ENCODE results near the gene DLGAP3.

DLGAP3 gene

DNA sequence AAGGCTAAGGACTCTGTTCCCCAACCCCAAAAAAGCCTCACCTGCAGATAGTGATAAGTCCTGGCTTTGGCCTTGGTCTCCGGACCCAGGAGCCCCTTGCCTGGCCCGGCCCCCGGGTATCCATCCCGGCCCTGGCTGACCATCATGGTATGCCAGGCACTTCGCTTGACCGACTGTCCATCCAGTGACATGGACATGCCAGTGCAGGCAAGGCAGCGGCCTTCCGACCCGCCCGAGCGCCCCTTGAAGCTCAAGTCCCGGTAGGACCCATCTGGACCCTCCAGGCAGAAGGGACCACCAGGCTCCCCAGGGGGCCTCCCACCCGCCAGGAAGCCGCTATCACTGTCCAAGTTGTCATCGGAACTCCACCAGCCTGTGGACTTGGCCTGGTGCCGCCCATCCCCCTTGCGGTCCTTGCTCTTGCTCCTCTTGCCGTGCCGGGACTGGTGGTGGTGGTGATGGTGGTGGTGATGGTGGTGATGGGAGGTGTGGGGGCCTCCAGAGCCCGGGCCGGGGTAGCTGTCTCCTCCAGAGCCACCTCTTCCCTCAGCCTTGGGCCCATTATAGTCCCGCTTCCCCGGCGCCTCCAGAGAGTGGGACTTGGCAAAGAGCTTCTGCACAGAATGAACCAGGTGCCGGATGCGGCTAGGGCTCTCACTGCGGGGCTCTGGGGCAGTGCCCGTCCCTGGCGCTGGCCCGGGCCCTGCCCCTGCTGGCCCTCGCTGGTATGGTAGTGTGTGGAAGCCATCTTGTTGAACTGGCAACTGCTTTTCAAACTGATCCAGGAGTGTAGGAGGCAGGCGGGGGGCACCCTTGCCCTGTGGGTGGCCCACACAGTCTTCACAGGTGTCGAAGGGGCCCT, 25.0 kb downstream of the DLGAP3 start:
- no peaks in the 10 kb centered on the region for H3K9me3 Mint-ChIP-seq
- TF ChIP-seq CTCF (IDR thresholded peaks at IDR 0.05; ENCODE audit: unreplicated experiment in 3 of 3), result no peak
- no peak overlapping the region for H3K27ac Mint-ChIP-seq
- H3K4me1 Mint-ChIP-seq, result no peaks in the 10 kb centered on the region
- no peak overlapping the region for H3K4me3 Mint-ChIP-seq
- H3K36me3 Mint-ChIP-seq (ENCODE audit: low read depth), result no peaks in the 10 kb centered on the region
- H3K27me3 Mint-ChIP-seq (ENCODE audit: low read depth), result peaks cover 30% of the 10 kb centered on the region

DNA sequence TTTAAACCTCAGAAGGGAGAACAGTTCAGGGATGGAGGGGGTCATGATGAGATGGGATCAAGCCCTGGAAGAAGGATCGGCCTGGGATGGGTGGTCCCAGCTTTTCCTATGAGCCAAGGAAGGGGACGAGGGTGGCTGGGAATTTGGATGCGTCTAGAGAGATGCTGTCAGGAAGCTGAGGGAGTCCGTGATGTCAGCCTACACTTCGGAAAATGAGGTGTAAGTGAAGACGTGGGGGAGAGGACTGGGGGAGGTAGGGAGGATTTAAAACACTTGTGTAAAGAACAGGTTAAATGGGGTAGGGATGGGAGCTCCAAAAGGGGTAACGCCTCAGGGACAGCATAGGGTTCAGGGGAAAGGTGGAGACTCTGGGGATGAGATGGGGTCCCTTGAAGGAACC, 27.5 kb downstream of the DLGAP3 start:
- H3K27me3 Mint-ChIP-seq (ENCODE audit: low read depth), result peaks cover 42% of the 10 kb centered on the region
- no peaks in the 10 kb centered on the region for H3K9me3 Mint-ChIP-seq

DNA sequence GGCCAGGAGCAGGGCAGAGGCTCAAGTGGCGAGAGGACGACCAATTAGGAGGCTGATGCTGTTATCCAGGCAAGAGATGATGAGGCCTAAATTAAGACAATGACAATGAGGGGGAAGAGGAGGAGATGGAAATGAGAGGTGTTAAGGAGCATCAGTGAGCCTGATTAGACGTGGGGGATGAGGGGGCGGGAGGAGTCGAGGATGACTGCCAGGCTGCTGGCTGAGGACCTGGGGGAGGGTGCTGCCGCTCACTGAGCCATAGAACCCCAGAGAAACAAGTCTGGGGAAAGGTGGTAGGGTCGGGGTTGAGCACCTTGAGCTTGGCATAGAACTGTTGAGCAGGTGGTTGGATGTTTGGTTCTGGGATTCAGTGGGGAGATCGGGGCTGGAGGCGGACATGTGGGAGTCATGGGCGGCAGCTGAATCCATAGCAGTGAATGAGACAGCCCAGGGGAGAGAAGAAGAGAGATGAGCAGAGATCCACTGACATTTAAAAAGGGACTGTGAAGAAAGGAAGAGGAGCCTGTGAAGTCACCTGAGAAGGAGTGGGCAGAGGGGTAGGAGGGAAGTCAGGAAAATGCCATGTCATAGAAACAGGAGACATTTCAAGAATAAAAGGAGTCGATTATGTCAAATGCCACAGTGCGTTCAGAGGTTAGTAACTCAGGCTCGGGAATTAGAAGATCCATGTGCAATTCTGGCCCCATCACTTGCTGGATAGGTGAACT, 28.5 kb downstream of the DLGAP3 start:
- H3K27me3 Mint-ChIP-seq (ENCODE audit: low read depth), result peaks cover 42% of the 10 kb centered on the region
- H3K27ac Mint-ChIP-seq, result no peak overlapping the region
- no peak overlapping the region for H3K4me3 Mint-ChIP-seq

More for the DNA sequence above, 27.5 kb downstream of the DLGAP3 start:
- H3K27ac Mint-ChIP-seq, result no peak overlapping the region
- H3K4me3 Mint-ChIP-seq, result no peak overlapping the region
- TF ChIP-seq CTCF (IDR thresholded peaks at IDR 0.05; ENCODE audit: unreplicated experiment in 3 of 3), result no peak
- peaks cover 4% of the 10 kb centered on the region for H3K4me1 Mint-ChIP-seq
- H3K36me3 Mint-ChIP-seq (ENCODE audit: low read depth), result no peaks in the 10 kb centered on the region

DNA sequence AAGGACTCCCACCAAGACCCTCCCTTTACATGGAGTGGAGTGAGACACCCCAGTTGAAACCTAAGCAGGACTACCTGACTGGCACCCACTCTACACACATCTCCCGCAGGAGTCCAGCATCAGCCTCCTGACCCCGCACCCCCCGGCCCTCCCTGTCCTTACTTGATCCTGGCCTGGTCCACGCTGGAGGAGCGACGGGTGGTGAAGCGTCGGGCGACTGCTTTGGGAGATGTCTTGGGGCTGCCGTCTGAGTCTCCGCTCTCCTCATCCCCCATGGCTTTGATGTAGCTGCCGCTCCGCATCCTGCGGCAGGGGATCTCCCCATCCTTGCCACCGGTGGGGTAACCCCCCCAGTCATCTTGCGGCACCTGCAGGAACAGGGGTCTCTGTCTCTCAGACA, 29.5 kb downstream of the DLGAP3 start:
- Mint-ChIP-seq H3K27ac (no peak overlapping the region), H3K36me3 (ENCODE audit: low read depth) (no peaks in the 10 kb centered on the region), H3K4me3 (no peak overlapping the region), H3K27me3 (ENCODE audit: low read depth) (peaks cover 42% of the 10 kb centered on the region), H3K4me1 (peaks cover 4% of the 10 kb centered on the region), H3K9me3 (no peaks in the 10 kb centered on the region)
- TF ChIP-seq CTCF (IDR thresholded peaks at IDR 0.05; ENCODE audit: unreplicated experiment in 3 of 3), result no peak

More for the DNA sequence above, 28.5 kb downstream of the DLGAP3 start:
- TF ChIP-seq CTCF (IDR thresholded peaks at IDR 0.05; ENCODE audit: unreplicated experiment in 3 of 3), result no peak
- Mint-ChIP-seq H3K36me3 (ENCODE audit: low read depth) (no peaks in the 10 kb centered on the region), H3K9me3 (no peaks in the 10 kb centered on the region), H3K4me1 (peaks cover 4% of the 10 kb centered on the region)

GRCh38 chr1:34899471-34899870, 30.0 kb downstream of the DLGAP3 start:
- TF ChIP-seq CTCF (IDR thresholded peaks at IDR 0.05; ENCODE audit: unreplicated experiment in 3 of 3), result no peak
- Mint-ChIP-seq H3K36me3 (ENCODE audit: low read depth) (no peaks in the 10 kb centered on the region), H3K9me3 (no peaks in the 10 kb centered on the region), H3K4me3 (no peak overlapping the region), H3K27me3 (ENCODE audit: low read depth) (peaks cover 42% of the 10 kb centered on the region), H3K27ac (no peak overlapping the region), H3K4me1 (peaks cover 4% of the 10 kb centered on the region)

Measured in nephron (organoid).